ENCODE data around the gene AJUBA.
"Not testable (repeated sequence)": the region's sequence is repeated elsewhere in the genome, so short reads cannot be mapped to it uniquely, and the experiment has no call there.

AJUBA gene

DNA sequence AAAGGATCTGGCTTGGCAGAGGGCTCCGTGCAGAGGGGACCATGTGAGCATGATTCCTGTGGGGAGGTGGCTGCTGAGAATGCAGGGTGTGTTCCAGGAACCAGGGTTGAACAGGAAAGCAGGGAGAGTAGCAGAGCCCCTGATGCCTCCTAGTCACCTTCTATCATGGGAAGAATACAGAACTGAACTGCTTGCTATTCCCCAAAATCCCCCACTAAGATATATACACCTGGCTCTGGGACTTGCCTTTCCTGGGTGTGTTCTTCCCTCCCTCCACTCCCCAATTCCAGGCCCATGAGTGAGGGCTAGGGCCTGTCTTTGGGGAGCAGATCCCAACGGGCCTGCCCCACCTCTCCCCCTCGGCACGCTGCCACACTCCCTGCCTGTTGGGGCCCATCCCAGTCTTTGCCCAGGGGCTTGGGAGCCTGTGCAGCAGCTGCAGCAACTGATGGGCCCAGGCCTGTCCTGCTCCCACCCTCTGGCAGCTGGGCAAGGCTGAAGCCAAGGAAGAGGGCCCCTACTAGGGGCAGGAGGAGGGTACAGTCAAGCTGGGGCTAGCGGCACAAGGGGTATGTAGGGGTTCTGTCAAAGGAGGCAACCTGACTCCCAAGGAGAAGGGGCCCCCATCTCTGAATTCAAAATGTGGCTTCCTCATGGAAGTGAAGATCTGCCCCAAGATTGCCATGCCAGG, 3.2 kb downstream of the AJUBA start:
- DNase-seq = peak; percentile 36

- DNase-seq = peak; percentile 31
Measured at GRCh38 chr14:22978487-22978837, 3.9 kb downstream of the AJUBA start.

DNA sequence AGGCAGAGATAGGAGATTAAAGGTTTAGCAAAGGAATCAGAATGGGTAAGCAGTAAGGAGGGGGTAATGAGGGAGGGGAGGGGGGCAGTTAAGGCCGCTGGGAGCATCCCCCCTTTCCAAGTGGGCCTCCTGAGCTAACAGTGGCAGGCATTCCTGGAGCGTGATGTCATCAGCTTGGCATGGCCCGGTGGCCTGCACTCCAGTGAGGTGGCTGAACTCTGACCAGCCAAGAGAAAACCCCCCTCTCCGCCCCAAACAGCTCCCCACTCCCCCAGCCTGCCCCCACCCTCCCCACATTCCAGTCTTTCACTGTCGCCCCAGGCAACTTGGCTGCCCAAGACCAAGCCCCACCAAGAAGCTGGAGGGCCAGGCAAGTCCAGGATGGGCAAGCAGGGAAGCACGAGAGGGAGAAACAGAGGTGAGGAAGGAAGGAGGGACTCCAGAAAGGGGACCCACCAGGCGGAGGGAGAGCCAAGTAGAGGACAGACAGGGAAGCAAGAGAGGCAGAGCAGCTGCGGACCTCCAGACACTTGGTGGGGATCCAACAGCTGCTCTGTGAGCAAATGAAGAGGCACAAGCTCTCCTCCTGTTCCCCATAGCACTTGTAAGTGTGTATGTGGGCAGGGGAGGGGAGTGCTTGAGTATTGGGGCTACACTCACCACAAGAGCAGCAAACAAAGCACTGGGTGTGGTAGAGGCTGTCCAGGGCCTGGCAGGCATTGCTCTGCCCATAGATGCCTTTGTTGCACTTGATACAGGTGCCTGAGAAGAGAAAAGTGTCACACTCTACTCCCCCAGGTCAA, 4.5 kb downstream of the AJUBA start:
- peak; percentile 97 for DNase-seq

GRCh38 chr14:22977434-22977683, 5.0 kb downstream of the AJUBA start:
- DNase-seq = no peak

GRCh38 chr14:22976620-22977433, 5.5 kb downstream of the AJUBA start:
- peak; percentile 80 for DNase-seq

DNA sequence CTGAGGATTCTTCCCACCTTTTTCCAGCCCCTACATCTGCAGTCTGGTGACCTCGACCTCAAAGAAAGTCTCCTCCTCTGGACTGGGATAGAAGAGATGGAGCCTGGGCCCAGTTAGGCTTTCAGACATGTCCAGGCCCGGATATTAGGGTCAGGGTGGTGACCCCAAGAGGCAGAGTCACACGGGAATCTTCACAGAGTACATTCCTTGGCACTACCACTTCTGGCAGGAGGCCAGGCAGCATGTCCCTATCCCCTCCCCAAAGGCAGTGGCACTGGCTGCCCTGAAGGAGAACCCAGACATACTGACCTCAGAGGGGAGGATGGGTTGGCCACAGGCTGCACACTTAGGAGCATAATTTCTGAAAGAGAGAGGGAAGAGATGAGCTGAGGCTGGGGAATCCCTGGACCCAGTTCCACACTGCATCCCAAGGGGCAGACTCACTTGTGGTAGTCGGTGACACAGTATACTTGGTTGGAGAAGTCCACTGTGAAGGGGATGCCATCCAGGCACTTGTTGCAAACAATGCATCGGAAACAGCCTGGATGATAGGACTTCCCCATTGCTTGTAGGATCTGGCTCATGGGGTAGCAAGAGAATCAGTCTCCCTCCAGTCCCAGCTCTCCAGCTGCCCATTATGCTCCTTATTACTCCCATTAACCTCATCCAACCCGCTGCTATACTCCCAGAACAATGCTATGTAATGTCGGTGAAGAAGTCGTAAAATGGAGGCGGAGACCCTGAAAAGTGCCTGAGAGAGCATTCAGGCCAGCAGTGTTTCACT, 7.6 kb downstream of the AJUBA start:
- DNase-seq = peak; percentile 90

DNA sequence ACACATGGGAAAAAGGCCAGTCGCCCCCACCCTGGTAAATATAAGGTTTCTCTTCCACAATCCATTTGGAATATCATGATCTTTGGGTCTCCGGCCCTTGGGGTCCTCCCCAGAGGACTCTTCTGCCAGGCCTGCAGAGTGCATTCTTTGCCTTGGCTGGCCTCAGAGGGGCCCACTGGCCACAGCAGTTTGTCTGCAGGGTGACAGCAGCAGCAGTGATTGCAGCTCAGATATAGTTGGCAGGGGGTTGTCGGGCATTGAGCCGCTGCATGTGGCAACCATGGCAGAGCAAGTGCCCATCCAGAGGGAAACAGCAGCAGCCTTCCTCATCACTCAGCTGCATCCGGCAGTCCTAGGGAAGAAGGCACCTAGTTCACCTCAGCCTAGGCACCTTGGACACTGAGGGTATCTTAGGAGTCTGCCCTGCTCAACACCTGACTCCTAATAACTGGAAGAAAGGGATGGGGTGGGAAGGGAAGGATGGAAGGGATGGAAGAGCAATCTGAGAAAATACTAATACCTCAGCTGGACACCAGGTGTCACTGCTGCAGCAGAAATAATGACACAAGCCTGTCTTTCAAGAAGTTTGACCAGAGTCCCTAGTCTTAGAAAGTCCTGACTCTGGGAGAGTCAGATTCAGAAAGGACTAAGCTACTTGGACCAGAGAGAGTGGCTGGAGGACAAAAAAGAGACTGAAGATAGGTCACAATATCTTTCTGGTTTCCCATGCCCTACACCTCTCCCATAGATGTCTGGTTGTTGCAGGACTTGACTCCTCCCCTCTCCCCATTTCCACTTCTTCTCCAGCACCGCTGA, 8.9 kb downstream of the AJUBA start:
- DNase-seq = peak; percentile 79

DNA sequence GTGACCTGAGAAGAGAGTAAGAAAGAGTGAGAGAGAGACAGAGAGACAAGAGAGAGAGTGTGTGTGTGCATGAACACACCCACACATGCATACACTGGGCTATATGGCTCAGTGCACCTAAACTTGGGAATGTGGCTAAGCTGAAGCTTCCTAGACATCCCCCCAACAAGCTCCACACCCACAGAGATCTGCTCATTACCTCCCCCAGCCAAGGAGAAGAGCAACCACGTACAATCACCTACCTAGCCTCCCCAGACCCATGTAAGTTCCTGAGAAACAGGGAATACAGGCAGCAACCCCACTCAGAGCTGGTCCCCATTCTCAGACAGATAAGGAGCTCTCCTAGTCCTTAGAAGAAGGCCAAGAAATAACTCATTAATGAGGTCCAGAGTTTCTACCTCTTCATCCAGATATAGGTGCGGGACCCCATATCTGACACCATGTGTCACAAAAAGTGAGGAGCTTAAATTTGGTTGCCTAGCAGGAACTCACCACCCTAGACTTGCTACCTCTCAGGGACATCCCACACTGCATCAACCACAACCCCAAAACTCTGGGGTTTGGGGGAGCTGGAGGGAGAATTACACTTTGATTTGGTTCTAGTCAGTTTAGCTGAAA, 9.9 kb downstream of the AJUBA start:
- DNase-seq = no peak

GRCh38 chr14:22971152-22971551, 11.2 kb downstream of the AJUBA start:
- DNase-seq = no peak

DNA sequence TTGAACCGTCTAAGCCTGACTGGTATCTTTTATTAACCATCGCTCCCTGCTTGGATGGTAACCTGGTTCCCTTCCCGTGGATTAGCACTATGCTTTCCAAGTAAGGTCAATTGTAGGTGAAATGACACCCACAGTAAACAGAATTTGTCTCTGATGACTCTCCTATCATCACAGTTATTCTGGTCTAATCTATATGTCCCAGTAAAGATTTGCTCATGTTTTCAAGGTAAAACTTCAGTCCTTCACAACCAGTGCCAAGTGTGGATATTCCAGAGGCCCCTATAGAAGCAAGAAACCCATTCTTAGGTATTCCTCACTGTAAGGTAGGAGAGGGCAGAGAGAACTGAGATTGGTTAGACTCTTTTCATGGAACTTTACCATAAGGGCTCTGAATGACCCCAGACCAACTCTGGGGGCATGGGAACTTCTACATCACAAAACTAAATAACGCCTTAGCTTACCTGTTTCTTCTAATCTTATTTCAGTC, 15.5 kb downstream of the AJUBA start:
- DNase-seq = no peak

GRCh38 chr14:22965916-22966782, 16.2 kb downstream of the AJUBA start:
- DNase-seq = not testable (repeated sequence)

GRCh38 chr14:22962061-22962676, 20.2 kb downstream of the AJUBA start:
- no peak for DNase-seq

DNA sequence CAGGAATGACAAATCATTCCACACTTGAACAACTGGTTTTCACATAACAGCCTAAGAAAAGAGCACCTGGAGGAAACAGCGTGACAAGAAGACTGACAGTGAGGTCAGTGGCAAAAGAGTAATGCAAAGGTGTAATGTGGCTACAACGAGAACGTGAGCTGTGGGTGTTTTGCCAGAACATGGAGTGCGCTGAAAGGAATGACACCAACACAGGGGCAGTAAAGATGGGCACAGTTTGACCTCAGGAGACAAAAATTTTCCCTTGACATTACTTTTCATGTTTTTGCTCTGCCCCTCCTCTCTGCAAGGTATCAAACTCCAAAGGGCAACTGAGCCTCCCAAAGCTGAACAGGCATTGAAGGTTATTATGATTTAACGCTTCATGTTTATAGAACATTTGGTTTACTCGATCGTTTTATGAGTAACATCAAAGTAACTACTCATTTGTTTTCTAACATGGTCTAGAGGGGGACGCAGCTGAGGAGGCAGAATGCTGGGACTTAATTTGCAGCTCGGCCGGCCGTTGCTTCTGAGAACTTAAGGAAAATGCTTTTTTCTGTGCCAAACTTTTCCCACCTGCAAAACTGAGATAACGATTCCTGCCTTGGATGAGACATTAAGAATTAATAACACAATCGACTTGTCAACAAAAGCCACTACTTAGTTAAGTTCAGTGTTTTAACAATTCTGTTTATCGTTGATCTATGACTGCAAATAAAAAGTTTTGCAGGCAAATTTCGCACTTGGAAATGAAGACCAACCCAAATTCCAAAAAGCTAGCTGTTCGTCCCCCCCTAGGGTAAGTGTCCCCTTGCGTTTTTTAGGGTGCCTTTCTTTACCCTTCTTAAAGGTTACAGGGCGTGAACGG, 26.4 kb downstream of the AJUBA start:
- DNase-seq = peak; percentile 29

GRCh38 chr14:22952418-22952817, 29.9 kb downstream of the AJUBA start:
- no peak for DNase-seq

- DNase-seq = not testable (repeated sequence)
Measured at GRCh38 chr14:22951795-22952194, 30.6 kb downstream of the AJUBA start.

GRCh38 chr14:22945642-22946041, 36.7 kb downstream of the AJUBA start:
- DNase-seq = no peak

DNA sequence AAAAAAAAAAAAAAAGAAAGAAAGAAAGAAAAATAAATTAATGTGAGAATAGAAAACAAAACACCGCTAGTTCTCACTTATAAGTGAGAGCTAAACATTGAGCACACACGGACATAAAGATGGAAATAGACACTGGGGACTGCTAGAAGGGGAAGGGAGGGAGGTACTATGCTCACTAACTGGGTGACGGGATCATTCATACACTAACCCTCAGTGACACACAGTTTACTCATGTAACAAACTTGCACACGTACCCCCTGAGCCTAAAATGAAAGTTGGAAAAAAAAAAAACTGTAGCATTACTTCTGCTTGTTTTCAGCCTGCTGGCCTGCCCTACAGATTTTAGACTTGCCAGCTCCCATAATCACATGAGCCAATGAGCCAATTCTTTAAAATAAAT, 42.7 kb downstream of the AJUBA start:
- DNase-seq = peak; percentile 67

DNA sequence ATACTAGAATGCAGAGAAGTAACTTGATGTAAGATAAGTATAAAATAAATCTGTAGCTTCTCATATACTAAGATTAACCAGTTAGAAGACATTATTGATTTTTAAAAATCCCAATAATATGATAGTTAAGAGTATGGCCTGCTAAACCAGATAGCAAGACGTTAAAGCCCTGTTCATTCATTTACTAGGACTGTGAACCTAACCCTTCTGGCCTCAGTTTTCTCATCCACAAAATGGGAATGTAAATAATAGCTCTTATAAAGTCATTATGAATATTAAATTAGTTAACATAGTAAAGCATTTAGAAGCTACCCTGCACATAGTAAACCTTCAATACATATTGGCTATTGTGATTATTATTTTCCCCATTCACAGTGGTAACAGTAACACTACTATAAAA, 47.2 kb downstream of the AJUBA start:
- DNase-seq = no peak

GRCh38 chr14:22932146-22932545, 50.2 kb downstream of the AJUBA start:
- DNase-seq = no peak

Measured in EL (cell line).